ENCODE results near the gene ENDOD1.

The ENDOD1 gene

DNA sequence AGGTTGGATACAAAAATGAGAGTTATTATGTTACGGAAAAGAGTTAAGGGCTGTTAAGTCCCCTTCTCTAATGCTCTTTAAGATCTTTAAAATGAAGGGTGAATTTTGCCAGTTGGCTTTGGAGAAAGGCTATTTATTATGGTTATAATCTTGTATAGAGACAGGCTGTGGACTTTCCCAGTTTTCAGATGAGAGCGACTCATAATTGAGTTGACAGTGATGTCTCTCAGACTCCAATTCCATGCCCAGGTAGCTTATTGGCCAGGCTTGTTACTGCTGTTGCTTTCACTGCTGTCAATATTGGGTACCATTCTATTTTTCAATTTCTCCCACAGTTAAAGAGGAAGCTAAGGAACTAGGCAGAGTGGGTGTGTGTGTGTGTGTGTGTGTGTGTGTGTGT is 13.1 kb downstream of the ENDOD1 start:
- Histone ChIP-seq H3K4me2 (ENCODE audit: low read length) (no peak overlapping the region), H2AK5ac (ENCODE audit: low read length) (no peak overlapping the region), H3K4me3 (ENCODE audit: low read depth, low read length) (no peak overlapping the region), H3K18ac (ENCODE audit: low read length) (no peak overlapping the region), H3K36me3 (ENCODE audit: control insufficient read depth in 1 of 2, insufficient read depth in 2 of 2, low read length in 2 of 2) (no peaks in the 10 kb centered on the region), H3K4me1 (ENCODE audit: control insufficient read depth in 1 of 2, insufficient read depth in 2 of 2, low read length in 2 of 2) (peaks cover 2 to 5% of the 10 kb centered on the region in 2 experiments), H2BK12ac (ENCODE audit: low read length) (no peak overlapping the region), H3K79me2 (ENCODE audit: control insufficient read depth, insufficient read depth, low read length, poor library complexity) (no peaks in the 10 kb centered on the region), H2AFZ (ENCODE audit: insufficient read depth, low read length, poor library complexity) (no peak overlapping the region), H3K9ac (ENCODE audit: low read length) (no peak overlapping the region), H3K23ac (ENCODE audit: low read length) (no peak overlapping the region), H3K4ac (ENCODE audit: low read depth, low read length) (no peak overlapping the region), H3K27ac (ENCODE audit: low read depth, low read length) (no peak overlapping the region), H3K27me3 (ENCODE audit: insufficient read depth, low read length) (no peaks in the 10 kb centered on the region), H4K91ac (ENCODE audit: low read depth, low read length) (no peak overlapping the region), H4K8ac (ENCODE audit: low read depth, low read length) (no peak overlapping the region), H2BK120ac (ENCODE audit: insufficient read depth, low read length, poor library complexity) (no peak overlapping the region), H3K79me1 (ENCODE audit: low read length) (peaks cover 2% of the 10 kb centered on the region), H4K12ac (ENCODE audit: low read depth, low read length) (no peak overlapping the region), H3K9me3 (ENCODE audit: insufficient read depth, low read depth, low read length) (no peaks in the 10 kb centered on the region), H2BK5ac (ENCODE audit: low read depth, low read length, poor library complexity) (no peak overlapping the region), H3K14ac (ENCODE audit: low read length) (no peak overlapping the region)
- WGBS (ENCODE audit: extremely low coverage, insufficient coverage, insufficient read length): 100% methylated on average over 1 of the region's 2 CpGs
- no peak for DNase-seq

DNA sequence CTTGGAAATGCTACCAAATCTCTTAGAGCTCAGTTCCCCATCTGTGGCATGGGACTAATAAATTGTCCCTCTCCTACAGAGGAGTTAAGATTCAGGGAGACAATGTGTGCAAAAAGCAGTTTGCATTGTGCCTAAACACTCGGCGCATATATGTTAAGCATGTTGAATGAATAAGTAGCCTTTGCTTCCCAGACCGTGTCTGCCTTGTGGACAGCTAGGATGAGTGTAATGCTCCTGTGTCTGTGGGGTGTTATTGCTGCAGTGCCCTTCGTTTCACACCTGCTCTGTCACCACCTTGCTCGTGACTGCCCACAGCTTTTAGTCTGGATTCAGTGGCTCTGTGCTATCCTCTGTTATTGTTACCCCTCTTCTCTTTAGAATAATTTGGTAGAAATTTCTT is 14.1 kb downstream of the ENDOD1 start:
- Histone ChIP-seq H2BK120ac (ENCODE audit: insufficient read depth, low read length, poor library complexity) (no peak overlapping the region), H4K8ac (ENCODE audit: low read depth, low read length) (no peak overlapping the region), H4K91ac (ENCODE audit: low read depth, low read length) (no peak overlapping the region), H3K27ac (ENCODE audit: low read depth, low read length) (no peak overlapping the region), H2AK5ac (ENCODE audit: low read length) (no peak overlapping the region), H3K79me2 (ENCODE audit: control insufficient read depth, insufficient read depth, low read length, poor library complexity) (no peaks in the 10 kb centered on the region), H2BK5ac (ENCODE audit: low read depth, low read length, poor library complexity) (no peak overlapping the region), H3K14ac (ENCODE audit: low read length) (no peak overlapping the region), H2AFZ (ENCODE audit: insufficient read depth, low read length, poor library complexity) (no peak overlapping the region), H3K18ac (ENCODE audit: low read length) (no peak overlapping the region), H4K12ac (ENCODE audit: low read depth, low read length) (no peak overlapping the region), H3K4me3 (ENCODE audit: low read depth, low read length) (no peak overlapping the region), H3K4me1 (ENCODE audit: control insufficient read depth in 1 of 2, insufficient read depth in 2 of 2, low read length in 2 of 2) (peaks cover 8 to 13% of the 10 kb centered on the region in 2 experiments), H3K4ac (ENCODE audit: low read depth, low read length) (no peak overlapping the region), H2BK12ac (ENCODE audit: low read length) (no peak overlapping the region), H3K4me2 (ENCODE audit: low read length) (no peak overlapping the region), H3K9ac (ENCODE audit: low read length) (no peak overlapping the region), H3K27me3 (ENCODE audit: insufficient read depth, low read length) (no peaks in the 10 kb centered on the region), H3K36me3 (ENCODE audit: control insufficient read depth in 1 of 2, insufficient read depth in 2 of 2, low read length in 2 of 2) (no peaks in the 10 kb centered on the region), H3K23ac (ENCODE audit: low read length) (no peak overlapping the region), H3K79me1 (ENCODE audit: low read length) (peaks cover 9% of the 10 kb centered on the region), H3K9me3 (ENCODE audit: insufficient read depth, low read depth, low read length) (no peaks in the 10 kb centered on the region)
- WGBS (ENCODE audit: extremely low coverage, insufficient coverage, insufficient read length): no CpG with 5 or more reads among the region's 5 CpGs
- no peak for DNase-seq

DNA sequence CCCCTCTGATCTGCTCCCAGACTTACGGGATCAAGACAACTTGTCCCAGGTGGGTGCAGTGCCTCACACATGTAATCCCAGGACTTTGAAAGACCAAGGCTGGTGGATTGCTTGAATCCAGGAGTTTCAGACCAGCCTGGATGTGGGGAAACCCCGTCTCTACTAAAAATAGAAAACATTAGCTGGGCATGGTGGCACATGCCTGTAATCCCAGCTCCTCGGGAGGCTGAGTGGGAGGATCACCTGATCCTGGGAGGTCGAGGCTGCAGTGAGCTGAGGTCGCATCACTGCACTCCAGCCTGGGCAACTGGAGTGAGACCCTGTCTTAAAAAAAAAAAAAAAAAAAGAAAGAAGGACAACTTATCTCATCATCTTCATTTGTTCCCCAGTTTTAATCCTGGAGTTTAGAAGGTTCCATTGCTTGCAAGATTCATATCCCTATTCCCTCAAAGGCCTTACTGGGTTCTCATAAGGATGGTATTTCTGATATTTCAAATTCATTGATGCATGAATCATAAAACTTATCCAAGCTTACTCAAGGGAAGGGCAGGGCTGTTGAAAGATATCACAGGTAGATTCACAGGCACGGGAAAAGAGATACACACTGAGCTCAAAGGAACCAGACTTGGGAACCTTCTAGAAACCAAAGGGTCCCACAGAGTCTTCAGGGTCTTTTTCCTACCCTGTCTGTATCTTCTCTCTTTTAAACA is 14.6 kb downstream of the ENDOD1 start:
- Histone ChIP-seq H3K36me3 (ENCODE audit: control insufficient read depth in 1 of 2, insufficient read depth in 2 of 2, low read length in 2 of 2) (no peaks in the 10 kb centered on the region), H2BK5ac (ENCODE audit: low read depth, low read length, poor library complexity) (no peak overlapping the region), H4K12ac (ENCODE audit: low read depth, low read length) (no peak overlapping the region), H4K8ac (ENCODE audit: low read depth, low read length) (no peak overlapping the region), H3K79me2 (ENCODE audit: control insufficient read depth, insufficient read depth, low read length, poor library complexity) (no peaks in the 10 kb centered on the region), H2AK5ac (ENCODE audit: low read length) (no peak overlapping the region), H3K4me3 (ENCODE audit: low read depth, low read length) (no peak overlapping the region), H2AFZ (ENCODE audit: insufficient read depth, low read length, poor library complexity) (no peak overlapping the region), H4K91ac (ENCODE audit: low read depth, low read length) (no peak overlapping the region), H3K4me1 (ENCODE audit: control insufficient read depth in 1 of 2, insufficient read depth in 2 of 2, low read length in 2 of 2) (peaks cover 10 to 15% of the 10 kb centered on the region in 2 experiments), H3K4me2 (ENCODE audit: low read length) (no peak overlapping the region), H2BK12ac (ENCODE audit: low read length) (peak overlapping the region; percentile 15), H3K9me3 (ENCODE audit: insufficient read depth, low read depth, low read length) (no peaks in the 10 kb centered on the region), H3K18ac (ENCODE audit: low read length) (no peak overlapping the region), H3K14ac (ENCODE audit: low read length) (no peak overlapping the region), H3K27ac (ENCODE audit: low read depth, low read length) (no peak overlapping the region), H3K79me1 (ENCODE audit: low read length) (peaks cover 11% of the 10 kb centered on the region), H3K9ac (ENCODE audit: low read length) (no peak overlapping the region), H3K27me3 (ENCODE audit: insufficient read depth, low read length) (no peaks in the 10 kb centered on the region), H3K4ac (ENCODE audit: low read depth, low read length) (no peak overlapping the region), H2BK120ac (ENCODE audit: insufficient read depth, low read length, poor library complexity) (no peak overlapping the region), H3K23ac (ENCODE audit: low read length) (no peak overlapping the region)
- no CpG with 5 or more reads among the region's 6 CpGs for WGBS (ENCODE audit: extremely low coverage, insufficient coverage, insufficient read length)
- no peak for DNase-seq

DNA sequence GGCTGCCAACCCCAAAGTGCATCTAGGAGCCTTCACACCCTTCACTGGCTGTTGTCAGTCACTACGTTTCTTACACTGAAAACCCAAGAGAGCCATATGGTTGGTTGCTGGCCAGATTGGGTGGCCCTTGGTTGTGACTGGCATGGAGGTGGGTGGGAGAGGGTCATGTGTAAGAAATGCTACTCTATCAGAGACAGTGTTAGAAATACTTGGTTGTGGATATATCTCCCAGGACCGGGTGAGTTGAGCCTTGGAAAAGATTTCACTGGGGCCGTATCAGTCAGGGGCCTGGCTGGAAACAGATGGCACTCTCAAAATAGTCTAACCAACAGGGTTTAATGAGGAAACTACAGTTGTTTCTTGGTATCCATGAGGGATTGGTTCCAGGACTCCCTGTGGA is 15.2 kb downstream of the ENDOD1 start:
- Histone ChIP-seq H3K9me3 (ENCODE audit: insufficient read depth, low read depth, low read length) (no peaks in the 10 kb centered on the region), H3K27me3 (ENCODE audit: insufficient read depth, low read length) (no peaks in the 10 kb centered on the region), H3K79me1 (ENCODE audit: low read length) (peaks cover 11% of the 10 kb centered on the region), H4K8ac (ENCODE audit: low read depth, low read length) (no peak overlapping the region), H3K23ac (ENCODE audit: low read length) (no peak overlapping the region), H4K91ac (ENCODE audit: low read depth, low read length) (no peak overlapping the region), H3K27ac (ENCODE audit: low read depth, low read length) (no peak overlapping the region), H3K18ac (ENCODE audit: low read length) (no peak overlapping the region), H2AFZ (ENCODE audit: insufficient read depth, low read length, poor library complexity) (no peak overlapping the region), H3K4ac (ENCODE audit: low read depth, low read length) (no peak overlapping the region), H4K12ac (ENCODE audit: low read depth, low read length) (no peak overlapping the region), H3K4me1 (ENCODE audit: control insufficient read depth in 1 of 2, insufficient read depth in 2 of 2, low read length in 2 of 2) (peaks cover 13 to 20% of the 10 kb centered on the region in 2 experiments), H2BK120ac (ENCODE audit: insufficient read depth, low read length, poor library complexity) (no peak overlapping the region), H3K4me3 (ENCODE audit: low read depth, low read length) (no peak overlapping the region), H2BK5ac (ENCODE audit: low read depth, low read length, poor library complexity) (no peak overlapping the region), H3K36me3 (ENCODE audit: control insufficient read depth in 1 of 2, insufficient read depth in 2 of 2, low read length in 2 of 2) (peaks cover 4% of the 10 kb centered on the region in 2 experiments), H3K9ac (ENCODE audit: low read length) (no peak overlapping the region), H3K79me2 (ENCODE audit: control insufficient read depth, insufficient read depth, low read length, poor library complexity) (no peaks in the 10 kb centered on the region), H3K4me2 (ENCODE audit: low read length) (no peak overlapping the region), H3K14ac (ENCODE audit: low read length) (no peak overlapping the region), H2BK12ac (ENCODE audit: low read length) (no peak overlapping the region), H2AK5ac (ENCODE audit: low read length) (no peak overlapping the region)
- no CpG with 5 or more reads among the region's 3 CpGs for WGBS (ENCODE audit: extremely low coverage, insufficient coverage, insufficient read length)
- no peak for DNase-seq

Data from trophoblast cell (in vitro differentiated cells and primary cell).